Measurements from ENCODE around the gene ADGRG3.

- TF ChIP-seq KLF10 (tag by site-specific recombination; IDR thresholded peaks at IDR 0.05) (no peak), REST (tag by site-specific recombination; IDR thresholded peaks at IDR 0.05) (no peak), ZNF449 (tag by site-specific recombination; IDR thresholded peaks at IDR 0.05) (no peak)
Observed at GRCh38 chr16:57670196-57670595, 2.1 kb downstream of the ADGRG3 start.
